ENCODE results near the gene ZNF558. TPM values are rescaled to one million over a fixed set of nuclear protein-coding genes. Genes with fewer than 3 reads are reported as not detected.
"Not testable (repeated sequence)": the region's sequence is repeated elsewhere in the genome, so short reads cannot be mapped to it uniquely, and the experiment has no call there.

The ZNF558 gene
- total RNA-seq, 2 donors from 2014 or later, result 14.5 to 16.8 TPM

DNA sequence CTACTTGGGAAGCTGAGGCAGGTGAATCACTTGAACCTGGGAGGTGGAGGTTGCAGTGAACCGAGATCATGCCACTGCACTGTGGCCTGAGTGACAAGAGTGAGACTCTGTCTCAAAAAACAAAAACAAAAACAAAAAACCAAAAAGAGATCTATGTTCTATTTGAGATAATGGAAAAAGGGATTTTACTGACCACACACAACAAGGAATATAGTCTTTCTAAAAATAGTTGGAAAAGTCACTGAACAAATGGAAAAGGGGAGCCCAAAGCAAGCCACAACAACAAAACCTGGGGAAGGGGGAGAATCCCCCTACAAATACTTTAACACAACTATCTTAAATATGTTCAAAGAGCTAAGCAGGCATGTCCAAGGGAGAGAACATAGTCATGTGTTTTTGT, 37.3 kb downstream of the ZNF558 start:
- no peaks in the 10 kb centered on the region for H3K36me3 ChIP-seq
- no peak for TF ChIP-seq CTCF (IDR thresholded peaks at IDR 0.05)
- H3K27me3 ChIP-seq, result no peaks in the 10 kb centered on the region
- DNase-seq (ENCODE audit: low spot score), result no peak
- H3K4me3 ChIP-seq, result no peak overlapping the region
- H3K9me3 ChIP-seq, result peaks cover 4 to 25% of the 10 kb centered on the region in 2 donors
- H3K27ac ChIP-seq, result no peak overlapping the region
- no peaks in the 10 kb centered on the region for H3K4me1 ChIP-seq

GRCh38 chr19:8773587-8773986, 58.5 kb downstream of the ZNF558 start:
- not testable (repeated sequence) for H3K4me1 ChIP-seq; H3K4me3 ChIP-seq; H3K27me3 ChIP-seq; H3K27ac ChIP-seq; DNase-seq (ENCODE audit: low spot score); H3K9me3 ChIP-seq; H3K36me3 ChIP-seq

- H3K9me3 ChIP-seq; H3K36me3 ChIP-seq; H3K4me1 ChIP-seq; H3K27me3 ChIP-seq; DNase-seq (ENCODE audit: low spot score); H3K4me3 ChIP-seq; H3K27ac ChIP-seq: not testable (repeated sequence)
These were observed 62.8 kb downstream of the ZNF558 start for GRCh38 chr19:8769265-8769664.

DNA sequence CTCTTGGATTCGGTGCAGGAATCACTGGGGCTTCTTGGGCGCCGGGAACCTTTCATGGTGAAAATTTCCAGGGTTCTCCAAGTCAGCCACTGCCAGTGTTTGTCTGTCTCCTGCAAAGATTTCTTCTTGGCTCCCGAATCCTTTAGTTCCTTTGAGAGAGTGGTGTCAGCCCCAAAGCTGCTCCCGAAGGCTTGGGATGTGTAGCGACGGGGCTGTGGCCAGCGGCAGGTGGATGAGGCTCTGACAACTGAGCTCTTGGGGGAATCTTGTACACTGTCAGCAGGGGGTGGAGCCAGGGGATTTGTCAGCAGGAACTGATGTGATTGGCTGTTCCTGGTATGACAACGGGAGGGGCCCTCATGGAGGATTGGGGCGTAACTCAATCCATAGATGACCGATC, 64.8 kb downstream of the ZNF558 start:
- H3K27ac ChIP-seq; H3K27me3 ChIP-seq; H3K9me3 ChIP-seq; H3K4me3 ChIP-seq; H3K36me3 ChIP-seq; DNase-seq (ENCODE audit: low spot score); H3K4me1 ChIP-seq: not testable (repeated sequence)

Other genes starting within 250 kb of the ZNF558 start
- gene ADAMTS10, start 221.6 kb downstream of the ZNF558 start, total RNA-seq, result 10 to 100 TPM; 13.1 to 14.9 TPM
- gene NFILZ, start 201.7 kb downstream of the ZNF558 start, total RNA-seq, result not detected
- gene ACTL9, start 133.5 kb downstream of the ZNF558 start, total RNA-seq, result not detected
- not detected for gene OR2Z1, start 110.7 kb downstream of the ZNF558 start, total RNA-seq
- gene MBD3L1, start 73 bp upstream of the ZNF558 start, total RNA-seq, result not detected
- 10 to 100 TPM in 1 of 2 donors, 1 to 10 TPM in 1; 2.6 to 21.3 TPM for gene MUC16, start 178.1 kb upstream of the ZNF558 start, total RNA-seq